Fibroblast of lung (primary cell): Measurements from ENCODE around the gene PDZK1.

ENCODE experiments used
- CTCF ChIP-seq, 2 donors: IDR thresholded peaks in 1 of 2; conservative IDR thresholded peaks in 1 of 2; 1 replicate in 1 of 2; 2 replicates in 1 of 2; pipeline ENCODE4 v1.5.1; 2011 to 2012; ENCODE audit warnings: low read length in 2 of 2, control low read depth in 1 of 2, inconsistent platforms in 1 of 2, low read depth in 1 of 2, mild to moderate bottlenecking in 1 of 2
- EZH2 ChIP-seq: IDR thresholded peaks from 2 replicates; pipeline ENCODE4 v1.5.1; 2012; ENCODE audit warnings: low read length, control low read depth, mild to moderate bottlenecking; ENCODE audit errors: missing control alignments

GRCh38 chr1:145706086-145706664 is 993 bp downstream of the PDZK1 start:
- no peak for TF ChIP-seq CTCF (conservative IDR thresholded peaks at IDR 0.05 in 1 of 2, IDR thresholded peaks at IDR 0.05 in 1 of 2; ENCODE audit: low read depth in 1 of 2, low read length in 2 of 2)
- no peak for TF ChIP-seq EZH2
